Caco-2 (cell line): ENCODE data around the gene GALR3. TPM values are rescaled to one million over a fixed set of nuclear protein-coding genes. Genes with fewer than 3 reads are reported as not detected.
A peak's percentile ranks its signal among the peaks of the same experiment; 100 is the strongest.

Source experiments
- BruUV-seq: library from RNA; stranded (reverse); fragments of 400-500 nt; replicated peaks from 2 replicates; lab custom pipeline; 2021; lab: Mats Ljungman, UMichigan
- CTCF ChIA-PET: fragments of 300-600 bp; sonication (Branson Sonifier 250); formaldehyde crosslinking; loops from one replicate; lab custom pipeline; 2022; ENCODE audit warnings: antibody characterized with exemption; lab: Charles Lee
- POLR2A ChIA-PET: fragments of 300-600 bp; sonication (Branson Sonifier 250); formaldehyde crosslinking; loops from one replicate; lab custom pipeline; 2022; ENCODE audit warnings: antibody characterized with exemption; lab: Charles Lee
- DNase-seq, 2 experiments: peaks; one replicate each; pipeline versions ENCODE4 v3.0.0 to v3.0.0-alpha.2; 2020 to 2022
- H3K27me3 ChIP-seq: replicated peaks from 2 replicates; pipeline ENCODE4 v1.6.0; 2011; ENCODE audit warnings: low read length; ENCODE audit not compliant: control insufficient read depth, insufficient read depth
- H3K36me3 ChIP-seq: 2 replicates; pipeline ENCODE4 v1.5.1; 2011; ENCODE audit warnings: low read length; ENCODE audit not compliant: control insufficient read depth, insufficient read depth
- H3K4me1 ChIP-seq: fragments of 250-450 bp; sonication (Bioruptor Pico); 2 replicates; pipeline ENCODE4 v1.5.1; 2020; ENCODE audit warnings: mild to moderate bottlenecking
- H3K4me3 ChIP-seq: 2 replicates; pipeline ENCODE4 v1.5.1; 2011; ENCODE audit warnings: low read depth, mild to moderate bottlenecking, control low read depth, low read length
- H3K9me3 ChIP-seq: fragments of 250-450 bp; sonication (Bioruptor Pico); 2 replicates; pipeline ENCODE4 v1.5.1; 2020; ENCODE audit warnings: mild to moderate bottlenecking, moderate library complexity
- H3K27ac Mint-ChIP-seq: one replicate; pipeline ENCODE4 v1.8.0; 2022; ENCODE audit warnings: mixed read lengths; ENCODE audit not compliant: unreplicated experiment
- H3K27me3 Mint-ChIP-seq: one replicate; pipeline ENCODE4 v1.8.0; 2022; ENCODE audit warnings: mixed read lengths; ENCODE audit not compliant: insufficient read depth, unreplicated experiment
- H3K36me3 Mint-ChIP-seq: one replicate; pipeline ENCODE4 v1.8.0; 2022; ENCODE audit warnings: mild to moderate bottlenecking, mixed read lengths; ENCODE audit not compliant: insufficient read depth, unreplicated experiment
- H3K4me1 Mint-ChIP-seq: one replicate; pipeline ENCODE4 v1.8.0; 2022; ENCODE audit warnings: low read depth, mixed read lengths; ENCODE audit not compliant: unreplicated experiment
- H3K4me3 Mint-ChIP-seq: one replicate; pipeline ENCODE4 v1.8.0; 2022; ENCODE audit warnings: mild to moderate bottlenecking, moderate library complexity, mixed read lengths; ENCODE audit not compliant: unreplicated experiment
- H3K9me3 Mint-ChIP-seq: one replicate; pipeline ENCODE4 v1.8.0; 2022; ENCODE audit warnings: mixed read lengths; ENCODE audit not compliant: unreplicated experiment
- CTCF ChIP-seq, 2 experiments: fragments of 200-600 bp in 1 of 2; IDR thresholded peaks; 1 replicate in 1 of 2; 2 replicates in 1 of 2; pipeline versions ENCODE4 v1.5.1 to v1.8.0; 2011 to 2022; ENCODE audit warnings: antibody characterized with exemption in 1 of 2, control low read depth in 1 of 2, inconsistent platforms in 1 of 2, low read depth in 1 of 2, low read length in 1 of 2, mild to moderate bottlenecking in 1 of 2, moderate library complexity in 1 of 2; ENCODE audit not compliant: insufficient read depth in 1 of 2, severe bottlenecking in 1 of 2, unreplicated experiment in 1 of 2
- intact Hi-C: fragments of 100-400 bp; cut with micrococcal nuclease; formaldehyde crosslinking; loops from one replicate; pipeline ENCODE4 v1.10.0; 2022; ENCODE audit not compliant: unreplicated experiment
- total RNA-seq: library from RNA; stranded (reverse); gene quantifications from 2 replicates; pipeline ENCODE4 v1.2.3, GENCODE V29; 2022

GALR3 gene
- total RNA-seq, 1 experiment from 2014 or later = 0.27 TPM

GRCh38 chr22:37784829-37785495 is 38.2 kb upstream of the GALR3 start:
- Mint-ChIP-seq H3K4me1 (peaks cover 17% of the 10 kb centered on the region), H3K27ac (peak overlapping the region; percentile 81), H3K36me3 (no peaks in the 10 kb centered on the region), H3K9me3 (no peaks in the 10 kb centered on the region), H3K27me3 (no peaks in the 10 kb centered on the region), H3K4me3 (peak overlapping the region; percentile 34)
- H3K27me3 ChIP-seq = no peaks in the 10 kb centered on the region
- no peak for TF ChIP-seq CTCF (IDR thresholded peaks at IDR 0.05; ENCODE audit: insufficient read depth in 1 of 2, low read depth in 1 of 2, low read length in 1 of 2, severe bottlenecking in 1 of 2, unreplicated experiment in 1 of 2)
- no peaks in the 10 kb centered on the region for H3K9me3 ChIP-seq
- intact Hi-C loops = loop anchor here (2.0 kb wide), 1 partner anchor 18 kb away; no protein-coding TSS in a partner anchor
- no peak overlapping the region for H3K4me3 ChIP-seq
- ChIA-PET CTCF (interaction anchor here (0.6 kb wide), 2 partner anchors 23 to 142 kb away, joined by 3 to 8 read pairs; partner anchors contain the start of gene GCAT), POLR2A (interaction anchor here (1.0 kb wide), 1 partner anchor 22 kb away, joined by 7 read pairs; the partner anchor contains the start of gene GCAT)
- peak; percentile 85 to 86 for DNase-seq
- peaks cover 18% of the 10 kb centered on the region for H3K4me1 ChIP-seq
- no peaks in the 10 kb centered on the region for H3K36me3 ChIP-seq
- BruUV-seq = no TSS peak

- DNase-seq = no peak
- peaks cover 2% of the 10 kb centered on the region for H3K4me1 Mint-ChIP-seq
- BruUV-seq = no TSS peak
- intact Hi-C loops = loop anchor here (5.0 kb wide), 3 partner anchors 58 to 168 kb away; partner anchors contain the start of gene PDXP
- Histone ChIP-seq H3K4me1 (peaks cover 2% of the 10 kb centered on the region), H3K4me3 (no peak overlapping the region), H3K27me3 (no peaks in the 10 kb centered on the region), H3K36me3 (no peaks in the 10 kb centered on the region), H3K9me3 (no peaks in the 10 kb centered on the region)
- H3K36me3 Mint-ChIP-seq = no peaks in the 10 kb centered on the region
- H3K27ac Mint-ChIP-seq = no peak overlapping the region
- no peak for TF ChIP-seq CTCF (IDR thresholded peaks at IDR 0.05; ENCODE audit: insufficient read depth in 1 of 2, low read depth in 1 of 2, low read length in 1 of 2, severe bottlenecking in 1 of 2, unreplicated experiment in 1 of 2)
- no peaks in the 10 kb centered on the region for H3K9me3 Mint-ChIP-seq
- CTCF ChIA-PET = no interaction called here
- no peaks in the 10 kb centered on the region for H3K27me3 Mint-ChIP-seq
- no peak overlapping the region for H3K4me3 Mint-ChIP-seq
- POLR2A ChIA-PET = no interaction called here
Measured at GRCh38 chr22:37790234-37790633, 32.9 kb upstream of the GALR3 start.

DNA sequence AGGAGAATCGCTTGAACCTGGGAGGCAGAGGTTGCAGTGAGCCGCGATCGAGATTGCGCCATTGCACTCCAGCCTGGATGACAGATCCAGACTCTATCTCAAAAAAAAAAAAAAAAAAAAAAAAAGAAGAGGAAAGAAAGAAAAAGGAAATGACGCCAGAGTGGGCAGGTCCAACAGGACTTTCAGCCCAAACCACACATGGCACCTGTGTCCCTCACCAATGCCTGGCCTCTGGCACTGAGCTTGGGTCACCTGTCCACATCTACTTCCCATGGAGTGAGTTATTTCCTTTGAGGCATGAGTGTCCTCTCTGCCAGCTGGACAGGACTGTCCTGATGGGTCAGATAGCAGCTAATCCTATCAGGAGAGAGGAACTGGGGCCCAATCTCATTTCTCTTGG is 30.7 kb upstream of the GALR3 start:
- ChIA-PET POLR2A (interaction anchor here (0.6 kb wide), 1 partner anchor 15 kb away, joined by 4 read pairs; no protein-coding TSS in a partner anchor), CTCF (interaction anchor here (0.6 to 1.2 kb wide), 3 partner anchors 55 to 134 kb away, joined by 3 to 5 read pairs (median 4); partner anchors contain the start of gene PDXP)
- H3K4me1 Mint-ChIP-seq = no peaks in the 10 kb centered on the region
- no peak for DNase-seq
- no peaks in the 10 kb centered on the region for H3K9me3 ChIP-seq
- H3K4me1 ChIP-seq = peaks cover 10% of the 10 kb centered on the region
- no peak overlapping the region for H3K4me3 ChIP-seq
- H3K36me3 Mint-ChIP-seq = no peaks in the 10 kb centered on the region
- H3K27me3 Mint-ChIP-seq = no peaks in the 10 kb centered on the region
- H3K27ac Mint-ChIP-seq = no peak overlapping the region
- H3K9me3 Mint-ChIP-seq = no peaks in the 10 kb centered on the region
- intact Hi-C loops = loop anchor here (5.0 kb wide), 3 partner anchors 60 to 170 kb away; partner anchors contain the start of gene PDXP
- TF ChIP-seq CTCF (IDR thresholded peaks at IDR 0.05; ENCODE audit: insufficient read depth in 1 of 2, low read depth in 1 of 2, low read length in 1 of 2, severe bottlenecking in 1 of 2, unreplicated experiment in 1 of 2) = no peak
- no TSS peak for BruUV-seq
- no peak overlapping the region for H3K4me3 Mint-ChIP-seq
- no peaks in the 10 kb centered on the region for H3K36me3 ChIP-seq
- H3K27me3 ChIP-seq = no peaks in the 10 kb centered on the region
